HL-60 (cell line): ENCODE results near the gene ALK.

Experiments
- CTCF ChIP-seq: IDR thresholded peaks from one replicate; pipeline ENCODE4 v1.5.1; 2011; ENCODE audit warnings: low read length, control low read depth, inconsistent platforms; ENCODE audit not compliant: insufficient read depth
- GABPA ChIP-seq: IDR thresholded peaks from 2 replicates; pipeline ENCODE4 v1.6.1; 2012; ENCODE audit warnings: low read depth
- POLR2AphosphoS5 ChIP-seq: IDR thresholded peaks from 2 replicates; pipeline ENCODE4 v1.6.1; 2012; ENCODE audit warnings: low read depth
- SPI1 ChIP-seq: IDR thresholded peaks from 2 replicates; pipeline ENCODE4 v1.6.1; 2012; ENCODE audit warnings: low read depth, mild to moderate bottlenecking, borderline replicate concordance
- TF ChIP-seq, protein P1 (sequence below): IDR thresholded peaks from 2 replicates; pipeline ENCODE4 v1.6.1; 2012; ENCODE audit warnings: low read depth; ENCODE audit not compliant: insufficient replicate concordance

DNA sequence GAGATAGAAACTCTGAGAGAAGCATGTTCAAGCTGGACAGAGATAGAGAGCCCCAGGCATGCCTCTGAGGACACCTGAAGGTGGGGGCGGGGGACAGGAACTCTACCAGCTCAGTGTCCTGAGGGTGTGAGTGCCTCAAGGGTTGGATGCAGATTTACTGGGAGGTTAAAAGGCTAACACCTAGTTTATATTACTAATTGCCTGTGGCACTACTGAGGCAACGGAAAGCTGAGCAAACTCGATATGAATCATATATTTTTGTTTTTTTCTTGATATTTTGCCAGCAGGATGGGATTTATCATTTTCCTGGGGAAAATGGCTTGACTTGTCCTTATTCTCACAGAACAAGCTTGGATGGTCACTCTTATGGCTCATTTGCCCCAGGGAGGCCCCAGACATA is 319.5 kb downstream of the ALK start:
- TF ChIP-seq CTCF (no peak), SPI1 (no peak), POLR2AphosphoS5 (no peak), GABPA (no peak)
- TF ChIP-seq, protein P1, sequence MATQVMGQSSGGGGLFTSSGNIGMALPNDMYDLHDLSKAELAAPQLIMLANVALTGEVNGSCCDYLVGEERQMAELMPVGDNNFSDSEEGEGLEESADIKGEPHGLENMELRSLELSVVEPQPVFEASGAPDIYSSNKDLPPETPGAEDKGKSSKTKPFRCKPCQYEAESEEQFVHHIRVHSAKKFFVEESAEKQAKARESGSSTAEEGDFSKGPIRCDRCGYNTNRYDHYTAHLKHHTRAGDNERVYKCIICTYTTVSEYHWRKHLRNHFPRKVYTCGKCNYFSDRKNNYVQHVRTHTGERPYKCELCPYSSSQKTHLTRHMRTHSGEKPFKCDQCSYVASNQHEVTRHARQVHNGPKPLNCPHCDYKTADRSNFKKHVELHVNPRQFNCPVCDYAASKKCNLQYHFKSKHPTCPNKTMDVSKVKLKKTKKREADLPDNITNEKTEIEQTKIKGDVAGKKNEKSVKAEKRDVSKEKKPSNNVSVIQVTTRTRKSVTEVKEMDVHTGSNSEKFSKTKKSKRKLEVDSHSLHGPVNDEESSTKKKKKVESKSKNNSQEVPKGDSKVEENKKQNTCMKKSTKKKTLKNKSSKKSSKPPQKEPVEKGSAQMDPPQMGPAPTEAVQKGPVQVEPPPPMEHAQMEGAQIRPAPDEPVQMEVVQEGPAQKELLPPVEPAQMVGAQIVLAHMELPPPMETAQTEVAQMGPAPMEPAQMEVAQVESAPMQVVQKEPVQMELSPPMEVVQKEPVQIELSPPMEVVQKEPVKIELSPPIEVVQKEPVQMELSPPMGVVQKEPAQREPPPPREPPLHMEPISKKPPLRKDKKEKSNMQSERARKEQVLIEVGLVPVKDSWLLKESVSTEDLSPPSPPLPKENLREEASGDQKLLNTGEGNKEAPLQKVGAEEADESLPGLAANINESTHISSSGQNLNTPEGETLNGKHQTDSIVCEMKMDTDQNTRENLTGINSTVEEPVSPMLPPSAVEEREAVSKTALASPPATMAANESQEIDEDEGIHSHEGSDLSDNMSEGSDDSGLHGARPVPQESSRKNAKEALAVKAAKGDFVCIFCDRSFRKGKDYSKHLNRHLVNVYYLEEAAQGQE: no peak
